Upper lobe of right lung (tissue), 1 donor: ENCODE measurements around the gene GOLGA6L9. TPM values are rescaled to one million over a fixed set of nuclear protein-coding genes. Genes with fewer than 3 reads are reported as not detected.
"Not testable (repeated sequence)": the region's sequence is repeated elsewhere in the genome, so short reads cannot be mapped to it uniquely, and the experiment has no call there.

Source experiments
- ATAC-seq: fragments of 200-7000 bp; cut with Tn5 transposase; one replicate; pipeline ENCODE4 v1.9.1; 2020; ENCODE audit warnings: mild to moderate bottlenecking, moderate library complexity
- DNase-seq: peaks from one replicate; pipeline ENCODE4 v3.0.0-alpha.2; 2020
- H3K27ac ChIP-seq: fragments of 200-600 bp; one replicate; pipeline ENCODE4 v1.8.0; 2022
- H3K27me3 ChIP-seq: fragments of 200-600 bp; one replicate; pipeline ENCODE4 v1.8.0; 2022; ENCODE audit warnings: mild to moderate bottlenecking
- H3K36me3 ChIP-seq: fragments of 200-600 bp; one replicate; pipeline ENCODE4 v1.8.0; 2022
- H3K4me1 ChIP-seq: fragments of 200-600 bp; one replicate; pipeline ENCODE4 v1.8.0; 2022
- H3K4me3 ChIP-seq: fragments of 200-600 bp; one replicate; pipeline ENCODE4 v1.8.0; 2022; ENCODE audit warnings: mild to moderate bottlenecking
- H3K9me3 ChIP-seq: fragments of 200-600 bp; one replicate; pipeline ENCODE4 v1.8.0; 2022
- intact Hi-C: fragments of 100-400 bp; cut with DNase I; formaldehyde crosslinking; loops from one replicate; pipeline ENCODE4 v1.11.0; 2022
- total RNA-seq: library from RNA; stranded (reverse); fragmentation: NEBNext Ultra II Directional; extraction: Animal tissue kit (Norgen Biotek cat#: 25700); gene quantifications from one replicate; pipeline ENCODE4 v1.2.1, GENCODE V29; 2021
- TF ChIP-seq, protein P1 (sequence below): fragments of 200-600 bp; IDR thresholded peaks from one replicate; pipeline ENCODE4 v1.8.0; 2022; ENCODE audit warnings: antibody characterized with exemption
- donor health status: DM: no; HTN: yes; CAD: no; lungs with severe emphysema.

GOLGA6L9 gene
- total RNA-seq, 1 donor from 2014 or later = 3.4 TPM

DNA sequence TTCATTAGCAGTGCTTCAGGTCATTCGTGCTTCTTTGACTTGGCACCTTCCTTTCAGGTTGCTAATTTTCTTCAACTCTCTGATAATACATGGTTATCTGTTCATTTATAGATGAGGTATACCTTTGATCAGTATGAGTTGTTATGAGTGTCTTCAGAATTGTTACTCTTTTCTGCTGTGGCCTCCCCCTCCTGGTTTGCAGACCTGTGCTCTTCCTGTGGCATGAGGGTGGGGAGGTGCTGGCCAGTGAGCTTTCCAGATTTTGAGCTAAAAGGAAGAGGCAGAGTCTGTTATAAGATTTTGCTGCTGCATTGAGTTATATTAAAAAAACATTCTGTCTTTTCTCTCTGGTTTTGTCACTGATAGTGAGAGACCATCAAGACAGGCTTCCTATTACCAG is 30.8 kb upstream of the GOLGA6L9 start:
- Histone ChIP-seq H3K4me1 (no peaks in the 10 kb centered on the region), H3K27me3 (no peaks in the 10 kb centered on the region), H3K9me3 (no peaks in the 10 kb centered on the region), H3K27ac (no peak overlapping the region), H3K4me3 (no peak overlapping the region), H3K36me3 (no peaks in the 10 kb centered on the region)
- no peak for DNase-seq
- TF ChIP-seq, protein P1, sequence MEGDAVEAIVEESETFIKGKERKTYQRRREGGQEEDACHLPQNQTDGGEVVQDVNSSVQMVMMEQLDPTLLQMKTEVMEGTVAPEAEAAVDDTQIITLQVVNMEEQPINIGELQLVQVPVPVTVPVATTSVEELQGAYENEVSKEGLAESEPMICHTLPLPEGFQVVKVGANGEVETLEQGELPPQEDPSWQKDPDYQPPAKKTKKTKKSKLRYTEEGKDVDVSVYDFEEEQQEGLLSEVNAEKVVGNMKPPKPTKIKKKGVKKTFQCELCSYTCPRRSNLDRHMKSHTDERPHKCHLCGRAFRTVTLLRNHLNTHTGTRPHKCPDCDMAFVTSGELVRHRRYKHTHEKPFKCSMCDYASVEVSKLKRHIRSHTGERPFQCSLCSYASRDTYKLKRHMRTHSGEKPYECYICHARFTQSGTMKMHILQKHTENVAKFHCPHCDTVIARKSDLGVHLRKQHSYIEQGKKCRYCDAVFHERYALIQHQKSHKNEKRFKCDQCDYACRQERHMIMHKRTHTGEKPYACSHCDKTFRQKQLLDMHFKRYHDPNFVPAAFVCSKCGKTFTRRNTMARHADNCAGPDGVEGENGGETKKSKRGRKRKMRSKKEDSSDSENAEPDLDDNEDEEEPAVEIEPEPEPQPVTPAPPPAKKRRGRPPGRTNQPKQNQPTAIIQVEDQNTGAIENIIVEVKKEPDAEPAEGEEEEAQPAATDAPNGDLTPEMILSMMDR = no peak
- no peak for ATAC-seq
- intact Hi-C loops = no loop called here

DNA sequence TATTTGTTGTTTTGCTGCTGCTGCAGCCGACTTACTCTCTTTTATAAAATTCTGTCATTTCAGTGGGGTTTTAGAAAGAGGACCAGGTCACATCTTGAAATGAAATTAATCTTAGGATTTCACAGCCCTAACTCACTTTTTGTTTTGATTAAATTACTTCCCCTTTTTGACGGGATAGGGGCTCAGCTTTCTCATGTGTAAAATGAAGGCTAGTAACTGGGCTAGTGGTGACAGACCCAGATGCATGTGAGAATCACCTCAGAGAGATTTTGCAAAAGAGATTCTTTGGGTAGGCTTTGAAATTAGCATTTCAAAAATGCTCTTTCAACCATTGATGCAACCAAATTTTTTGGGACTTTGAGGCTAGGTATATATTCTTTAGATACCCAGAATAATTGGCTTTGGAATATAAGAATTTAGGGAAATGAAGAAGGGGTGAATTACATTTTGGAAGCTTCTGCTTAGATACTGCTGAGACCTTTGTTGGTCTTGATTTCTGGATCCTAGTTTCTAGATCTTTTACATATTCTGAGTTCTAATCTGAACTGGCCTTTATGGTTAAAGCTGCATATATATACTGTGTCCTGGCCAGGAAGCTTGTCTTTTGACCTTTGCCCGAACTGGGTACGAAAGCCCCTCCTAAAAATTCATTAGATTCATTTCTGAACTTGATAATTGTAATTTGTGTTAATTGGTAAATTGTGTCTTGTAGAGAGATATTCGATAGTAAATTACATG is 30.1 kb upstream of the GOLGA6L9 start:
- not testable (repeated sequence) for H3K27me3 ChIP-seq, H3K36me3 ChIP-seq, H3K4me1 ChIP-seq

DNA sequence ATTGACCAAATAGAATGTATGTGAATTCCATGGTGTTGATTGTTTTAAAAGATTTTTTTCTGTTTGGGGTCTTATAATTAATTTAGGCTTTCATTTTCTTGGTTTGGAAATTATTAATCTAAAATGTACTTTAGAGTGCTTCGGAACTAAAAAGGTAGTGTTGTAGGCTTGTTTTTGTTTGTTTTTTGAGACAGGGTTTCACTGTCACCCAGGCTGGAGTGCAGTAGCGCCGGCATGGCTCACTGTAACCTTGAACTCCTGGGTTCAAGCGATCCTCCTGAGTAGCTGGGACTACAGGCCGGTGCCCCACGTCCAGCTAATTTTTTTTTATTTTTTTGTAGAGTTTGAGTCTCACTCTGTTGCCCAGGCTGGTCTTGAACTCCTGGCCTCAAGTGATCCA is 27.7 kb upstream of the GOLGA6L9 start:
- DNase-seq, H3K27ac ChIP-seq, H3K4me3 ChIP-seq, H3K9me3 ChIP-seq, H3K27me3 ChIP-seq, ATAC-seq, H3K36me3 ChIP-seq, intact Hi-C loops, H3K4me1 ChIP-seq: not testable (repeated sequence)

More for the DNA sequence above, 30.1 kb upstream of the GOLGA6L9 start:
- ATAC-seq, DNase-seq, H3K9me3 ChIP-seq, H3K4me3 ChIP-seq, H3K27ac ChIP-seq, intact Hi-C loops: not testable (repeated sequence)

DNA sequence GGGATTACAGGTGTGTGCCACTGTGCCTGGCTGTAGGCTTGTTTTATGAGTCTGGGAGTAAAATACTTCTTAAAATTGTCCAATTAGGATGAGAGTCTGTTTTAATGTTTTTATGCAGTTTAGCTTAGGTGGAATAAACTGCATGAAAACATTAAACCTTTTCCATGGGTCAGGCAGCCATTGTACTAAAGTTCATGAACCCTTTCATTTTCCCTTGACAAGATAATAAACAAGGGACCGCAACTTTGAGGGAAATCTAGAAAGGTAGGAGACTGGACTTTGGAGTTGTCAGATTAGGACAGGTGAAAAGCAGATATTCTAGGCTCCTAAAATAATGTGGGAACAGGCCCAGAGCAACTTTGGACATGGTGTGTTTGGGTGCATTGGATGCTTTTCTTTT is 27.3 kb upstream of the GOLGA6L9 start:
- DNase-seq, ATAC-seq, H3K9me3 ChIP-seq, H3K4me1 ChIP-seq, H3K27ac ChIP-seq, H3K4me3 ChIP-seq, H3K27me3 ChIP-seq, H3K36me3 ChIP-seq, intact Hi-C loops: not testable (repeated sequence)

DNA sequence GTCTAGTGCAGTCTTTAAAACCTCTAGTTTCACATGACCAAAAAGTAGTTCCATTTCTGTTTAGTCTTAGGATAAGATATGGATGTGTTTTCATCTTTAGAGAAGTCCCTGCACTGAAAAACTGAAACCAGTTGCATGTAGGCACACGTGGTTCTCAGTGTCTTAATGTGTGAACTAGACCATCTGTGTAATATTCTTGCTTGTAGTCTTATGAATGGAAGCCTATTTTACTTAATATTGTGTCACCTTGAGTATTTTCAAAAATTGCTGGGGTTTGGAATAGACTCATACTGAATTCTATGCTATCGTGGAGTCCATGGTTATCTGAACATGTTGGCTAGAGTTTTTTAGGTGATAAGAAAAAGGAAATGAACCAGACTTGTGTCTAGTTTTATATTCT is 23.4 kb upstream of the GOLGA6L9 start:
- H3K4me3 ChIP-seq, H3K9me3 ChIP-seq, DNase-seq, H3K36me3 ChIP-seq, H3K4me1 ChIP-seq, H3K27me3 ChIP-seq, intact Hi-C loops, ATAC-seq, H3K27ac ChIP-seq: not testable (repeated sequence)

DNA sequence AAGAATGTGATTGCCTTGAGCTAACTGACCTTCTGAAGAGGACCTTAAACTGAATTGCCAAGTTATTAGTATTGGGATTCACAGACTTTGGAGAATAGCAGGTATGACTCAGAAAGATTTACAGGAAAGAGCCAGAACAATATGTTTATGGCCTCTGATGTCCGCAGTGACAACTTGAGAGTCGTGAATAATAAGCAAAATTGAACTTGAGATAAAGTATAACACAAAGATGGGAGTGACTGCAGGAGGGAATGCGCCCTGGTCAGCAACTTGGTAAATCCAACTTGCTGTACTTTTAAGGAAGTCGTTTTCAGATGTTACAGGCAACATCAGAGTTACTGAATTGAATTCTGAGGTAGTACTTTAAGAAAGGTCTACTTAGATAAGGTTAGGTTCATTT is 19.3 kb upstream of the GOLGA6L9 start:
- H3K36me3 ChIP-seq, intact Hi-C loops, H3K27ac ChIP-seq, H3K4me3 ChIP-seq, H3K27me3 ChIP-seq, ATAC-seq, H3K9me3 ChIP-seq, DNase-seq, H3K4me1 ChIP-seq: not testable (repeated sequence)

DNA sequence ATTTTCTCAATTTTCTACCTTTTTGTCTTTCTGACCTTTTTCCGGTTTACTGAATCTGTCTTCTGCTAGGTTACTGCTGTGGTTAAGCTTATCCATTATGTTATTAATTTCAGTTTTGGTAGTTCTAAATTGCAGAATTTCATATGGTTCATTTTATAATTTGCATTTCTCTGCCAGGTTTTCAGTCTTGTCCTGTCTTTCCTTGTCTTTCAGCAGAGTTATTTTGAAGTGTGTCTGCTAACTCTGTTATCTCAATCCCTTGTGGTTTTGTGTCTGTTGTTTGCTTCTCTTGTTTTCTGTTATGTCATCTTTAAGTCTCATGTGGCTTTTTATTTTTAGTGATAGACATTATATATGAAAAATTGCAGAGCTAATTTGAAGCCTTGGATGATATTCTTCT is 18.0 kb upstream of the GOLGA6L9 start:
- H3K27me3 ChIP-seq, H3K27ac ChIP-seq, H3K4me3 ChIP-seq, ATAC-seq, H3K4me1 ChIP-seq, DNase-seq, H3K36me3 ChIP-seq, intact Hi-C loops, H3K9me3 ChIP-seq: not testable (repeated sequence)

DNA sequence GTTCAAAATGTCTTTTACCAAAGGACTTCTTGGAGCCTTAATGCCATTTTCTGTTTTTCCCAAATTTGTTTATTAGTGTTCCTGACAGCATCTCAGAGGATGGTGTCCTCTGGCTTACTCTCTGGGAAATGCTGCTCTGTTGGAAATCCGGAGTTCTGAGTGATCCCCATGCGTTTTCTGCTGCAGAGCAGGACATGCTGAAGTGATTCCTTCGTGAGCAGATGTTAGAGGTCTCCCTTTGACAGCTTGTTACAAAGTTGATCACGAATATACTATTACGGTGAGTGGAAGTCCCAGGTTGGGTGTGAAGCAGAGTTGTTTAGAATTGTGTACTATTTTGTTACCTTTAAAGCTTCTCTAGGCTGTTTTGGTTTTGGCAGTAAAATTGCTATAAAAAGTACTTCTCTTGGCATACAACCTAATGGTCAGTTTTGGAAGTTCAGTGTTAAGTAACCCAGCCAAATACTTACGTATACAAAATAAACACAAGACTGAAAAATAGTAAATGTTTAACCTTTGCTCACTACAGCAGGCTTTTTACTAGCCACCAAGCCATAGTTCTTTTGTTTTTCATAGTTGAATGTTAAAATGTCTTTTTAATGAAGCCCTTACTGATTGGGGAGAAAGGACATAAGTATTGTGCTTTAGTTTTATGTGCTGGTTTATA is 15.0 kb upstream of the GOLGA6L9 start:
- H3K4me3 ChIP-seq, H3K9me3 ChIP-seq, DNase-seq, H3K27me3 ChIP-seq, ATAC-seq, intact Hi-C loops, H3K27ac ChIP-seq, H3K36me3 ChIP-seq, H3K4me1 ChIP-seq: not testable (repeated sequence)

DNA sequence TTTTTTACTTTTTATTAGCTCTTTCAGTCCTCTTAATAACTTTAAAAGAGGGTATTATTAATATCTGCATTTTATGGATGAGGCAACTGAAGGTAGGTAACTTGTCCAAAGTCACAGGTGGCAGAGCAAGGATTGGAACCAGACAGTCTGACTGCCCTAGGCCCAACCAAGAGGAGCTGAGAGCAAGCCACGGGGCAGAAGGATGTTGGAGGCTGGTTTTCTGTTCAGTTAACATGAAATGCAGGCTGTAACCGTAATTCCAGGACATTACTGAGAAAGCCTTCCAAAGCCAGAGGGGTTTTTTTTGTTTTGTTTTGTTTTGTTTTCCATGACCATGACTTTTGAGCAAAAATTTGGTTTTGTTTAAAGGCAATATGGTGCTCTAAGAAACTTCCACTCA is 9.1 kb upstream of the GOLGA6L9 start:
- H3K9me3 ChIP-seq, H3K27ac ChIP-seq, ATAC-seq, H3K36me3 ChIP-seq, H3K27me3 ChIP-seq, H3K4me1 ChIP-seq, H3K4me3 ChIP-seq, DNase-seq, intact Hi-C loops: not testable (repeated sequence)

DNA sequence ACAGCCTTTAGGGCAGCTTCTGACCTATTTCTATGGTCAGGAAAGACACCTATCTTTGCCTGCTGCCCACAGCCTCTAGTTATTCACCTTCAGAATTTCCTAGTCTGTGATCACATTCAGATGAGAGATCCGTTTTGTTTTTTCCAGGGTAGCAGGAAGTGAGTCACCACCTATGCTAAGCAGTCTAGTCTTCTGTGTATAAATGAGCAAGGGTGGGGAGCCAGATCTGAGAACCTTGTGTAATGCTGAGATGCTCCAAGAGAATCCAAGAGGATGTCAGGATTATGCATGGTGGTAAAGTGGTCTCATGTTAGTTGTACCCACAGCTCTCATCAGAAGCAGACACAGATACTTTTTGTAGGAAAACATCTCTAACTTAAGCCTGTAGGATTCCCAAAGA is 8.7 kb upstream of the GOLGA6L9 start:
- ATAC-seq, H3K4me1 ChIP-seq, H3K27ac ChIP-seq, H3K9me3 ChIP-seq, intact Hi-C loops, H3K36me3 ChIP-seq, H3K27me3 ChIP-seq, DNase-seq, H3K4me3 ChIP-seq: not testable (repeated sequence)

DNA sequence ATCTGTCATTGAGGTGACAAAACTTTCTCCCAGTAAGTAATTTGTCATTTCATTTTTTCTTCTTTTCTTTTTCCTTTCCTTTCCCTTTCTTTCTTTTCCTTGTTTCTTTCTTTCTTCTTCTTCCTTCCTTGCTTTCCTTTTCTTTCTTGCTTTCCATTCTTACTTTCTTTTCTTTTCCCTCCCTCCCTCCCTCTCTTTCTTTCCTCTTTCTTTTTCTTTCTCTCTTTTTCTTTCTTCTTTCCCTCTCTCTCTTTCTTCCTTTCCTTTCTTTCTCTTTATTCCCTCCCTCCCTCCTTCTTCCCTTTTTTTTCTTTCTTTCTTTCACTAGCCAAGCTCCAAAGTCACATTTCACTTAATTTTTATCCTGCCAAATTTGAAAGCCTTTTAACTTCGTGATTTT is 2.5 kb upstream of the GOLGA6L9 start:
- H3K27ac ChIP-seq, H3K4me3 ChIP-seq, H3K4me1 ChIP-seq, intact Hi-C loops, H3K27me3 ChIP-seq, H3K9me3 ChIP-seq, H3K36me3 ChIP-seq, DNase-seq, ATAC-seq: not testable (repeated sequence)
